Spinal cord (tissue), 10 donors: ENCODE results near the gene NIPBL. TPM values are rescaled to one million over a fixed set of nuclear protein-coding genes. Genes with fewer than 3 reads are reported as not detected.
"Not testable (repeated sequence)": the region's sequence is repeated elsewhere in the genome, so short reads cannot be mapped to it uniquely, and the experiment has no call there.

ENCODE experiments used
- DNase-seq, 6 donors: peaks; one replicate each; pipeline versions ENCODE4 v3.0.0 to v3.0.0-alpha.2; 2013 to 2015; ENCODE audit warnings: low spot score in 6 of 6, low read depth in 4 of 6
- H3K27ac ChIP-seq: one replicate; pipeline ENCODE4 v1.5.1; 2013; ENCODE audit warnings: low read depth, low read length, control low read depth
- H3K27me3 ChIP-seq: one replicate; pipeline ENCODE4 v1.6.1; 2013; ENCODE audit warnings: low read length; ENCODE audit not compliant: control insufficient read depth, insufficient read depth
- H3K36me3 ChIP-seq: one replicate; pipeline ENCODE4 v1.6.1; 2013; ENCODE audit warnings: low read length; ENCODE audit not compliant: control insufficient read depth, insufficient read depth
- H3K4me1 ChIP-seq: one replicate; pipeline ENCODE4 v1.6.1; 2013; ENCODE audit warnings: low read length; ENCODE audit not compliant: control insufficient read depth, insufficient read depth
- H3K4me3 ChIP-seq: one replicate; pipeline ENCODE4 v1.5.1; 2013; ENCODE audit warnings: low read depth, low read length, control low read depth
- H3K9me3 ChIP-seq: one replicate; pipeline ENCODE4 v1.6.1; 2013; ENCODE audit warnings: low read length; ENCODE audit not compliant: control insufficient read depth, insufficient read depth
- WGBS: methylation state at CpG from one replicate; pipeline ENCODE4 v1.1.5; 2013; ENCODE audit warnings: missing lambda C conversion rate; ENCODE audit not compliant: insufficient coverage; 5-methylcytosine and 5-hydroxymethylcytosine counted together
- polyA plus RNA-seq, 2 donors: library from polyadenylated mRNA; unstranded; fragments of 120-200 nt; gene quantifications; one replicate each; pipeline ENCODE4 v1.2.1, GENCODE V29; 2013; ENCODE audit not compliant: insufficient read length in 2 of 2
- total RNA-seq, 2 donors: library from RNA; depleted of rRNA in 1 of 2; stranded (reverse); fragments of 120-200 nt in 1 of 2; fragments of >200 nt in 1 of 2; gene quantifications; one replicate each; pipeline versions ENCODE4 v1.2.3 to v1.2.4, GENCODE V29; 2013 to 2014
- donor health status: healthy.

NIPBL gene
- total and polyA plus RNA-seq, 4 donors: 40.4 to 71.9 (median 46.9) TPM

- no peak for DNase-seq
- Histone ChIP-seq H3K27me3 (no peaks in the 10 kb centered on the region), H3K9me3 (peaks cover 9% of the 10 kb centered on the region), H3K4me1 (no peaks in the 10 kb centered on the region), H3K27ac (no peak overlapping the region), H3K4me3 (no peak overlapping the region), H3K36me3 (no peaks in the 10 kb centered on the region)
- no CpG with 5 or more reads among the region's 1 CpG for WGBS
Measured at GRCh38 chr5:36899860-36900259, 23.3 kb downstream of the NIPBL start.

- no CpG with 5 or more reads among the region's 2 CpGs for WGBS
- H3K36me3 ChIP-seq: no peaks in the 10 kb centered on the region
- no peak overlapping the region for H3K4me3 ChIP-seq
- no peak for DNase-seq
- H3K27ac ChIP-seq: no peak overlapping the region
- peaks cover 9% of the 10 kb centered on the region for H3K9me3 ChIP-seq
- no peaks in the 10 kb centered on the region for H3K4me1 ChIP-seq
- H3K27me3 ChIP-seq: no peaks in the 10 kb centered on the region
Measured at GRCh38 chr5:36900283-36900682, 23.7 kb downstream of the NIPBL start.

- H3K9me3 ChIP-seq, H3K27ac ChIP-seq, H3K36me3 ChIP-seq, H3K27me3 ChIP-seq, H3K4me1 ChIP-seq, DNase-seq, H3K4me3 ChIP-seq: not testable (repeated sequence)
Measured at GRCh38 chr5:36901077-36901476, 24.5 kb downstream of the NIPBL start.

GRCh38 chr5:36901856-36902255, 25.3 kb downstream of the NIPBL start:
- no peaks in the 10 kb centered on the region for H3K27me3 ChIP-seq
- no peaks in the 10 kb centered on the region for H3K4me1 ChIP-seq
- no peak overlapping the region for H3K4me3 ChIP-seq
- H3K27ac ChIP-seq: no peak overlapping the region
- H3K9me3 ChIP-seq: peaks cover 6% of the 10 kb centered on the region
- DNase-seq: no peak
- WGBS: 100% methylated on average over 2 of the region's 3 CpGs
- no peaks in the 10 kb centered on the region for H3K36me3 ChIP-seq

- Histone ChIP-seq H3K36me3 (no peaks in the 10 kb centered on the region), H3K4me1 (no peaks in the 10 kb centered on the region), H3K27ac (no peak overlapping the region), H3K9me3 (peaks cover 6% of the 10 kb centered on the region), H3K4me3 (no peak overlapping the region), H3K27me3 (no peaks in the 10 kb centered on the region)
- no peak for DNase-seq
- no CpG with 5 or more reads among the region's 1 CpG for WGBS
Measured at GRCh38 chr5:36902353-36902752, 25.8 kb downstream of the NIPBL start.

GRCh38 chr5:36904677-36905076, 28.1 kb downstream of the NIPBL start:
- Histone ChIP-seq H3K9me3 (peaks cover 6% of the 10 kb centered on the region), H3K27me3 (no peaks in the 10 kb centered on the region), H3K36me3 (no peaks in the 10 kb centered on the region), H3K4me3 (no peak overlapping the region), H3K4me1 (no peaks in the 10 kb centered on the region), H3K27ac (no peak overlapping the region)
- no peak for DNase-seq
- WGBS: 100% methylated on average over 1 of the region's 2 CpGs

GRCh38 chr5:36908544-36909260, 32.1 kb downstream of the NIPBL start:
- Histone ChIP-seq H3K4me1 (no peaks in the 10 kb centered on the region), H3K27me3 (no peaks in the 10 kb centered on the region), H3K4me3 (no peak overlapping the region), H3K36me3 (no peaks in the 10 kb centered on the region), H3K27ac (no peak overlapping the region), H3K9me3 (no peaks in the 10 kb centered on the region)
- DNase-seq: no peak
- WGBS: no CpG with 5 or more reads among the region's 2 CpGs

GRCh38 chr5:36915653-36916052, 39.1 kb downstream of the NIPBL start:
- Histone ChIP-seq H3K4me3 (no peak overlapping the region), H3K9me3 (no peaks in the 10 kb centered on the region), H3K4me1 (no peaks in the 10 kb centered on the region), H3K27ac (no peak overlapping the region), H3K36me3 (no peaks in the 10 kb centered on the region), H3K27me3 (no peaks in the 10 kb centered on the region)
- no peak for DNase-seq

GRCh38 chr5:36916614-36917013, 40.0 kb downstream of the NIPBL start:
- no CpG with 5 or more reads among the region's 4 CpGs for WGBS
- H3K27ac ChIP-seq, H3K9me3 ChIP-seq, H3K27me3 ChIP-seq, H3K4me3 ChIP-seq, H3K4me1 ChIP-seq, H3K36me3 ChIP-seq, DNase-seq: not testable (repeated sequence)

GRCh38 chr5:36917358-36917757, 40.8 kb downstream of the NIPBL start:
- not testable (repeated sequence) for H3K4me3 ChIP-seq, DNase-seq, H3K27ac ChIP-seq, H3K4me1 ChIP-seq, H3K36me3 ChIP-seq, H3K27me3 ChIP-seq, H3K9me3 ChIP-seq
- WGBS: no CpG with 5 or more reads among the region's 1 CpG
